RWPE2 (cell line): Measurements from ENCODE around the gene CALD1.
A peak's percentile ranks its signal among the peaks of the same experiment; 100 is the strongest.

Experiments
- ATAC-seq: fragments of 200-7000 bp; cut with Tn5 transposase; 3 replicates; pipeline ENCODE4 v1.9.1; 2021; ENCODE audit warnings: low read depth
- DNase-seq: peaks from one replicate; pipeline ENCODE4 v3.0.0-alpha.2; 2020; ENCODE audit warnings: low spot score
- H3K27ac ChIP-seq: fragments of 450-650 bp; 2 replicates; pipeline ENCODE4 v1.5.1; 2017; ENCODE audit warnings: mild to moderate bottlenecking; ENCODE audit not compliant: poor library complexity, severe bottlenecking
- H3K27me3 ChIP-seq: fragments of 250-450 bp; sonication (Bioruptor Pico); 2 replicates; pipeline ENCODE4 v1.5.1; 2021; ENCODE audit warnings: mild to moderate bottlenecking, moderate library complexity; ENCODE audit not compliant: insufficient read depth, poor library complexity, severe bottlenecking
- H3K36me3 ChIP-seq: fragments of 250-450 bp; sonication (Bioruptor Pico); 2 replicates; pipeline ENCODE4 v1.5.1; 2020; ENCODE audit warnings: low read depth, mild to moderate bottlenecking, moderate library complexity
- H3K4me1 ChIP-seq: fragments of 250-450 bp; sonication (Bioruptor Pico); 2 replicates; pipeline ENCODE4 v1.5.1; 2021; ENCODE audit warnings: mild to moderate bottlenecking, moderate library complexity; ENCODE audit not compliant: insufficient read depth, poor library complexity, severe bottlenecking
- H3K4me3 ChIP-seq: fragments of 250-450 bp; sonication (Bioruptor Pico); 2 replicates; pipeline ENCODE4 v1.5.1; 2021; ENCODE audit warnings: mild to moderate bottlenecking, moderate library complexity; ENCODE audit not compliant: severe bottlenecking
- H3K9me3 ChIP-seq: fragments of 250-450 bp; sonication (Bioruptor Pico); 2 replicates; pipeline ENCODE4 v1.5.1; 2021; ENCODE audit warnings: mild to moderate bottlenecking, moderate library complexity; ENCODE audit not compliant: severe bottlenecking
- CTCF ChIP-seq: fragments of 450-650 bp; IDR thresholded peaks from one replicate; pipeline ENCODE4 v1.5.1; 2017; ENCODE audit warnings: mild to moderate bottlenecking, moderate library complexity; ENCODE audit not compliant: poor library complexity, severe bottlenecking

The CALD1 gene

GRCh38 chr7:134788191-134788590 is 8.8 kb downstream of the CALD1 start:
- Histone ChIP-seq H3K4me3 (no peak overlapping the region), H3K36me3 (peaks cover 50% of the 10 kb centered on the region), H3K27me3 (no peaks in the 10 kb centered on the region), H3K4me1 (peaks cover 9% of the 10 kb centered on the region), H3K9me3 (no peaks in the 10 kb centered on the region), H3K27ac (no peak overlapping the region)
- TF ChIP-seq CTCF, result no peak
- no peak for DNase-seq
- no peak for ATAC-seq

GRCh38 chr7:134789967-134790685 is 10.7 kb downstream of the CALD1 start:
- no peaks in the 10 kb centered on the region for H3K27me3 ChIP-seq
- H3K9me3 ChIP-seq, result no peaks in the 10 kb centered on the region
- no peak overlapping the region for H3K4me3 ChIP-seq
- H3K27ac ChIP-seq, result no peak overlapping the region
- ATAC-seq (no peak), DNase-seq (no peak)
- peaks cover 42% of the 10 kb centered on the region for H3K36me3 ChIP-seq
- TF ChIP-seq CTCF, result no peak
- H3K4me1 ChIP-seq, result peaks cover 9% of the 10 kb centered on the region

GRCh38 chr7:134792968-134793367 is 13.5 kb downstream of the CALD1 start:
- peaks cover 7% of the 10 kb centered on the region for H3K4me1 ChIP-seq
- H3K4me3 ChIP-seq, result no peak overlapping the region
- H3K36me3 ChIP-seq, result peaks cover 39% of the 10 kb centered on the region
- peak overlapping the region; percentile 22 for H3K27ac ChIP-seq
- TF ChIP-seq CTCF, result no peak
- H3K27me3 ChIP-seq, result no peaks in the 10 kb centered on the region
- ATAC-seq (peak; percentile 22; the same call in 2 of the 3 replicates), DNase-seq (no peak)
- H3K9me3 ChIP-seq, result no peaks in the 10 kb centered on the region

- no peak for ATAC-seq
- H3K4me1 ChIP-seq, result peaks cover 27% of the 10 kb centered on the region
- H3K27me3 ChIP-seq, result no peaks in the 10 kb centered on the region
- H3K27ac ChIP-seq, result no peak overlapping the region
- no peaks in the 10 kb centered on the region for H3K9me3 ChIP-seq
- H3K4me3 ChIP-seq, result no peak overlapping the region
- H3K36me3 ChIP-seq, result peaks cover 49% of the 10 kb centered on the region
- DNase-seq, result no peak
- no peak for TF ChIP-seq CTCF
Measured at GRCh38 chr7:134795231-134795630, 15.8 kb downstream of the CALD1 start.

- peaks cover 41% of the 10 kb centered on the region for H3K36me3 ChIP-seq
- H3K4me1 ChIP-seq, result peaks cover 27% of the 10 kb centered on the region
- peak overlapping the region; percentile 48 for H3K27ac ChIP-seq
- TF ChIP-seq CTCF, result no peak
- DNase-seq (no peak), ATAC-seq (no peak)
- no peak overlapping the region for H3K4me3 ChIP-seq
- H3K9me3 ChIP-seq, result no peaks in the 10 kb centered on the region
- no peaks in the 10 kb centered on the region for H3K27me3 ChIP-seq
Measured at GRCh38 chr7:134798155-134798554, 18.7 kb downstream of the CALD1 start.
